Astrocyte (in vitro differentiated cells and primary cell): Measurements from ENCODE around the gene RPP40.

Source experiments
- EZH2 ChIP-seq: IDR thresholded peaks from 2 replicates; pipeline ENCODE4 v1.6.1; 2012; ENCODE audit warnings: mild to moderate bottlenecking, low read length, inconsistent platforms; ENCODE audit not compliant: insufficient read depth
- TF ChIP-seq, protein P1 (sequence below): IDR thresholded peaks from 2 replicates; pipeline ENCODE4 v1.5.1; 2011; ENCODE audit warnings: low read depth, mild to moderate bottlenecking, inconsistent platforms, low read length, moderate library complexity; ENCODE audit not compliant: insufficient read depth

DNA sequence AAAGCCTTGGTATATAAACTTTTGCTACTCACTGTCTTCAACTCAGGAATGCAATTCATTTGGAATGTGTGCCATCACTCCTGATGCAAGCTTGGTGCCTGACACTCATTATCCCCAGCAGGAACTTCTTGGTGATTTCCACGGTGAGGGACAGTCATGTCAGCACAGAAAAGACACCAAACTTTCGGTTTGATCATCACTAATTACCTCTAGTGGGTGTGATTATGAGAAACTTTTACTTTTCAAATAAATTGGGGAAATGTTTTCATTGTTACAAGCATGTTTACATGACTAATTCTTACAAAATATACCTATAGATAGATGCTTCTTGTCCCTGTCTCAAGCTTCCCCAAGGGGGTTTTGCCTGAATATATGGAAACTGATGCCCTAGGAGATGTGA is 40.9 kb downstream of the RPP40 start:
- TF ChIP-seq, protein P1, sequence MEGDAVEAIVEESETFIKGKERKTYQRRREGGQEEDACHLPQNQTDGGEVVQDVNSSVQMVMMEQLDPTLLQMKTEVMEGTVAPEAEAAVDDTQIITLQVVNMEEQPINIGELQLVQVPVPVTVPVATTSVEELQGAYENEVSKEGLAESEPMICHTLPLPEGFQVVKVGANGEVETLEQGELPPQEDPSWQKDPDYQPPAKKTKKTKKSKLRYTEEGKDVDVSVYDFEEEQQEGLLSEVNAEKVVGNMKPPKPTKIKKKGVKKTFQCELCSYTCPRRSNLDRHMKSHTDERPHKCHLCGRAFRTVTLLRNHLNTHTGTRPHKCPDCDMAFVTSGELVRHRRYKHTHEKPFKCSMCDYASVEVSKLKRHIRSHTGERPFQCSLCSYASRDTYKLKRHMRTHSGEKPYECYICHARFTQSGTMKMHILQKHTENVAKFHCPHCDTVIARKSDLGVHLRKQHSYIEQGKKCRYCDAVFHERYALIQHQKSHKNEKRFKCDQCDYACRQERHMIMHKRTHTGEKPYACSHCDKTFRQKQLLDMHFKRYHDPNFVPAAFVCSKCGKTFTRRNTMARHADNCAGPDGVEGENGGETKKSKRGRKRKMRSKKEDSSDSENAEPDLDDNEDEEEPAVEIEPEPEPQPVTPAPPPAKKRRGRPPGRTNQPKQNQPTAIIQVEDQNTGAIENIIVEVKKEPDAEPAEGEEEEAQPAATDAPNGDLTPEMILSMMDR, result no peak
- TF ChIP-seq EZH2, result no peak
